IMR-90 (cell line): Measurements from ENCODE around the gene HSD17B7. TPM values are rescaled to one million over a fixed set of nuclear protein-coding genes. Genes with fewer than 3 reads are reported as not detected.
"Not testable (repeated sequence)": the region's sequence is repeated elsewhere in the genome, so short reads cannot be mapped to it uniquely, and the experiment has no call there.

Source experiments
- ATAC-seq: fragments of 200-7000 bp; cut with Tn5 transposase; 2 replicates; pipeline ENCODE4 v1.9.1; 2020; ENCODE audit warnings: low read depth, mild to moderate bottlenecking, moderate library complexity
- BruUV-seq: library from RNA; stranded (reverse); fragments of 400-500 nt; replicated peaks from 2 replicates; lab custom pipeline; 2021; lab: Mats Ljungman, UMichigan
- CTCF ChIA-PET: fragments of 300-600 bp; formaldehyde crosslinking; extraction: SDS; loops from one replicate; lab custom pipeline; 2021; ENCODE audit warnings: antibody characterized with exemption; lab: Yijun Ruan, JAX
- POLR2A ChIA-PET: fragments of 300-600 bp; sonication (Branson Sonifier 250); formaldehyde crosslinking; loops from one replicate; lab custom pipeline; 2022; ENCODE audit warnings: antibody characterized with exemption; ENCODE audit not compliant: unreplicated experiment; lab: Charles Lee
- DNase-seq: peaks from one replicate; pipeline ENCODE4 v3.0.0; 2013
- H2AFZ ChIP-seq: replicated peaks from 2 replicates; pipeline ENCODE3; 2013; ENCODE audit warnings: low read length, mild to moderate bottlenecking; ENCODE audit not compliant: poor library complexity
- H2AK5ac ChIP-seq: 2 replicates; pipeline ENCODE4 v1.6.1; 2013; ENCODE audit warnings: low read depth, low read length, inconsistent platforms
- H2AK9ac ChIP-seq: replicated peaks from 2 replicates; pipeline ENCODE3; 2013; ENCODE audit warnings: mild to moderate bottlenecking, low read depth, low read length, moderate library complexity; ENCODE audit not compliant: poor library complexity
- H2BK120ac ChIP-seq: 2 replicates; pipeline ENCODE4 v1.6.1; 2013; ENCODE audit warnings: low read depth, low read length, inconsistent platforms
- H2BK15ac ChIP-seq: 3 replicates; pipeline ENCODE4 v1.6.1; 2013; ENCODE audit warnings: low read depth, low read length, inconsistent platforms
- H2BK20ac ChIP-seq: 2 replicates; pipeline ENCODE4 v1.6.1; 2013; ENCODE audit warnings: low read depth, mild to moderate bottlenecking, inconsistent platforms, low read length, moderate library complexity
- H2BK5ac ChIP-seq: 2 replicates; pipeline ENCODE4 v1.6.1; 2013; ENCODE audit warnings: mild to moderate bottlenecking, low read depth, low read length, inconsistent platforms; ENCODE audit not compliant: poor library complexity, severe bottlenecking
- H3K14ac ChIP-seq: replicated peaks from 2 replicates; pipeline ENCODE4 v1.6.1; 2013; ENCODE audit warnings: low read depth, low read length, inconsistent platforms
- H3K18ac ChIP-seq: 2 replicates; pipeline ENCODE4 v1.6.1; 2013; ENCODE audit warnings: low read depth, low read length, control low read depth
- H3K23ac ChIP-seq: 2 replicates; pipeline ENCODE4 v1.6.1; 2013; ENCODE audit warnings: low read depth, low read length, inconsistent platforms
- H3K27ac ChIP-seq: 2 replicates; pipeline ENCODE4 v1.5.1; 2013; ENCODE audit warnings: mild to moderate bottlenecking, control low read depth, low read length; ENCODE audit not compliant: insufficient read depth
- H3K27me3 ChIP-seq: 2 replicates; pipeline ENCODE4 v1.6.1; 2013; ENCODE audit warnings: low read length; ENCODE audit not compliant: control insufficient read depth, insufficient read depth
- H3K36me3 ChIP-seq: 2 replicates; pipeline ENCODE4 v1.6.1; 2013; ENCODE audit warnings: low read length, mixed read lengths; ENCODE audit not compliant: control insufficient read depth, insufficient read depth
- H3K4ac ChIP-seq: 2 replicates; pipeline ENCODE4 v1.6.1; 2013; ENCODE audit warnings: low read depth, low read length, inconsistent platforms
- H3K4me1 ChIP-seq: 2 replicates; pipeline ENCODE4 v1.6.1; 2013; ENCODE audit warnings: low read length, mixed read lengths; ENCODE audit not compliant: control insufficient read depth, insufficient read depth
- H3K4me2 ChIP-seq: 2 replicates; pipeline ENCODE4 v1.6.1; 2013; ENCODE audit warnings: low read depth, mild to moderate bottlenecking, control low read depth, low read length, moderate library complexity
- H3K4me3 ChIP-seq: 2 replicates; pipeline ENCODE4 v1.5.1; 2013; ENCODE audit warnings: low read depth, mild to moderate bottlenecking, control low read depth, low read length, moderate library complexity; ENCODE audit not compliant: insufficient read depth
- H3K56ac ChIP-seq: 2 replicates; pipeline ENCODE4 v1.6.1; 2013; ENCODE audit warnings: low read length, inconsistent platforms; ENCODE audit not compliant: insufficient read depth; ENCODE audit errors: extremely low read depth
- H3K79me1 ChIP-seq, 2 experiments: 2 replicates each; pipeline ENCODE4 v1.6.1; 2013; ENCODE audit warnings: low read length in 2 of 2, inconsistent platforms in 1 of 2, low read depth in 1 of 2
- H3K9ac ChIP-seq: 2 replicates; pipeline ENCODE4 v1.6.1; 2013; ENCODE audit warnings: low read depth, low read length, control low read depth
- H3K9me1 ChIP-seq: 2 replicates; pipeline ENCODE4 v1.6.1; 2013; ENCODE audit warnings: low read length, inconsistent platforms; ENCODE audit not compliant: insufficient read depth
- H3K9me3 ChIP-seq: 2 replicates; pipeline ENCODE4 v1.6.1; 2013; ENCODE audit warnings: low read length; ENCODE audit not compliant: control insufficient read depth, insufficient read depth
- H4K20me1 ChIP-seq: 2 replicates; pipeline ENCODE4 v1.6.1; 2013; ENCODE audit warnings: low read length, inconsistent platforms; ENCODE audit not compliant: insufficient read depth
- H4K5ac ChIP-seq: 2 replicates; pipeline ENCODE4 v1.6.1; 2013; ENCODE audit warnings: mild to moderate bottlenecking, low read depth, low read length, control low read depth
- H4K8ac ChIP-seq, 2 experiments: 2 replicates each; pipeline ENCODE4 v1.6.1; 2013; ENCODE audit warnings: low read depth in 2 of 2, low read length in 2 of 2, control low read depth in 1 of 2, inconsistent platforms in 1 of 2
- H4K91ac ChIP-seq: 2 replicates; pipeline ENCODE4 v1.6.1; 2013; ENCODE audit warnings: low read depth, low read length, inconsistent platforms; ENCODE audit not compliant: insufficient read depth
- CHD1 ChIP-seq: IDR thresholded peaks from 2 replicates; pipeline ENCODE4 v1.6.1; 2012; ENCODE audit warnings: low read depth, low read length, improper control_type of control experiment
- SMC3 ChIP-seq: fragments of 150-350 bp; IDR thresholded peaks from 2 replicates; pipeline ENCODE4 v1.6.1; 2016; ENCODE audit warnings: low read depth, mild to moderate bottlenecking, antibody characterized with exemption, low read length, moderate library complexity
- WGBS, 2 experiments: methylation state at CpG; one replicate each; pipeline versions ENCODE4 v1.1.5 to v1.1.7; 2013; ENCODE audit warnings: missing lambda C conversion rate in 2 of 2; ENCODE audit not compliant: insufficient read length in 1 of 2; ENCODE audit errors: extremely low coverage in 2 of 2; 5-methylcytosine and 5-hydroxymethylcytosine counted together
- dilution Hi-C: fragments of 300-500 bp; cut with HindIII; formaldehyde crosslinking; loops from one replicate; pipeline ENCODE4 v1.14.3; 2018; ENCODE audit warnings: low sequenced_read_pairs; ENCODE audit not compliant: unreplicated experiment
- in situ Hi-C: fragments of 300-500 bp; cut with MboI; formaldehyde crosslinking; loops from 3 replicates; pipeline ENCODE4 v1.14.3; 2019; ENCODE audit warnings: low sequenced_read_pairs, inconsistent platforms, mixed read lengths
- intact Hi-C: fragments of 100-400 bp; cut with micrococcal nuclease; formaldehyde crosslinking; loops from 2 replicates; pipeline ENCODE4 v1.10.0; 2022
- polyA plus RNA-seq, 3 experiments: library from polyadenylated mRNA; depleted of rRNA; stranded (reverse); fragments of >200 nt; gene quantifications; 2 replicates each; pipeline ENCODE4 v1.2.3, GENCODE V29; 2012; ENCODE audit warnings: low replicate concordance in 1 of 3
- total RNA-seq: library from RNA; depleted of rRNA; stranded (reverse); fragments of >200 nt; gene quantifications from 2 replicates; pipeline ENCODE4 v1.2.3, GENCODE V29; 2012
- TF ChIP-seq, protein P1 (sequence below): conservative IDR thresholded peaks from 2 replicates; pipeline ENCODE4 v1.5.1; 2012; ENCODE audit warnings: mild to moderate bottlenecking, low read depth, low read length, improper control_type of control experiment
- TF ChIP-seq, protein P2 (sequence below): fragments of 150-350 bp; IDR thresholded peaks from 2 replicates; pipeline ENCODE4 v1.6.1; 2017; ENCODE audit warnings: mild to moderate bottlenecking, antibody characterized with exemption, low read length, low read depth

HSD17B7 gene
- total and polyA plus RNA-seq, 2 of the 4 experiments (the other 2 are of a cell fraction): 10.6 to 17.7 TPM

- intact Hi-C loops (no loop called here), in situ Hi-C loops (no loop called here), dilution Hi-C loops (no loop called here)
- Histone ChIP-seq H3K36me3 (peaks cover 17% of the 10 kb centered on the region), H4K8ac (no peak overlapping the region), H4K91ac (no peak overlapping the region), H3K9me1 (peaks cover 9% of the 10 kb centered on the region), H2BK5ac (no peak overlapping the region), H3K9me3 (peaks cover 2% of the 10 kb centered on the region; the same call in 1 of the 2 replicates), H3K56ac (no peak overlapping the region), H2AK5ac (no peak overlapping the region), H2BK120ac (no peak overlapping the region), H4K20me1 (peaks cover 19% of the 10 kb centered on the region; the same call in 1 of the 2 replicates), H3K4me3 (no peak overlapping the region), H2AK9ac (no peak overlapping the region), H3K18ac (peak overlapping the region; percentile 85), H2BK15ac (no peak overlapping the region), H2AFZ (no peak overlapping the region), H3K9ac (no peak overlapping the region), H3K27ac (peak overlapping the region; percentile 61; the same call in 1 of the 2 replicates), H3K4me1 (peaks cover 5% of the 10 kb centered on the region), H3K14ac (no peak overlapping the region), H3K4ac (no peak overlapping the region), H2BK20ac (no peak overlapping the region), H3K27me3 (no peaks in the 10 kb centered on the region), H3K4me2 (no peak overlapping the region), H3K23ac (no peak overlapping the region), H3K79me1 (peaks cover 18 to 38% of the 10 kb centered on the region in 2 experiments), H4K5ac (peak overlapping the region; percentile 87)
- ChIA-PET CTCF (no interaction called here), POLR2A (no interaction called here)
- TF ChIP-seq, protein P1, sequence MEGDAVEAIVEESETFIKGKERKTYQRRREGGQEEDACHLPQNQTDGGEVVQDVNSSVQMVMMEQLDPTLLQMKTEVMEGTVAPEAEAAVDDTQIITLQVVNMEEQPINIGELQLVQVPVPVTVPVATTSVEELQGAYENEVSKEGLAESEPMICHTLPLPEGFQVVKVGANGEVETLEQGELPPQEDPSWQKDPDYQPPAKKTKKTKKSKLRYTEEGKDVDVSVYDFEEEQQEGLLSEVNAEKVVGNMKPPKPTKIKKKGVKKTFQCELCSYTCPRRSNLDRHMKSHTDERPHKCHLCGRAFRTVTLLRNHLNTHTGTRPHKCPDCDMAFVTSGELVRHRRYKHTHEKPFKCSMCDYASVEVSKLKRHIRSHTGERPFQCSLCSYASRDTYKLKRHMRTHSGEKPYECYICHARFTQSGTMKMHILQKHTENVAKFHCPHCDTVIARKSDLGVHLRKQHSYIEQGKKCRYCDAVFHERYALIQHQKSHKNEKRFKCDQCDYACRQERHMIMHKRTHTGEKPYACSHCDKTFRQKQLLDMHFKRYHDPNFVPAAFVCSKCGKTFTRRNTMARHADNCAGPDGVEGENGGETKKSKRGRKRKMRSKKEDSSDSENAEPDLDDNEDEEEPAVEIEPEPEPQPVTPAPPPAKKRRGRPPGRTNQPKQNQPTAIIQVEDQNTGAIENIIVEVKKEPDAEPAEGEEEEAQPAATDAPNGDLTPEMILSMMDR: no peak
- TF ChIP-seq, protein P2, sequence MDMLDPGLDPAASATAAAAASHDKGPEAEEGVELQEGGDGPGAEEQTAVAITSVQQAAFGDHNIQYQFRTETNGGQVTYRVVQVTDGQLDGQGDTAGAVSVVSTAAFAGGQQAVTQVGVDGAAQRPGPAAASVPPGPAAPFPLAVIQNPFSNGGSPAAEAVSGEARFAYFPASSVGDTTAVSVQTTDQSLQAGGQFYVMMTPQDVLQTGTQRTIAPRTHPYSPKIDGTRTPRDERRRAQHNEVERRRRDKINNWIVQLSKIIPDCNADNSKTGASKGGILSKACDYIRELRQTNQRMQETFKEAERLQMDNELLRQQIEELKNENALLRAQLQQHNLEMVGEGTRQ: no peak
- TF ChIP-seq SMC3 (no peak), CHD1 (no peak)
- ATAC-seq: no peak
- no TSS peak for BruUV-seq
- DNase-seq: no peak
- WGBS, 2 experiments: no CpG with 5 or more reads among the region's 2 CpGs
These were observed 48.9 kb upstream of the HSD17B7 start for GRCh38 chr1:162741574-162741973.

- H4K5ac ChIP-seq, H3K9me3 ChIP-seq, in situ Hi-C loops, intact Hi-C loops, CTCF ChIA-PET, H4K91ac ChIP-seq, POLR2A ChIA-PET, H2AFZ ChIP-seq, H3K14ac ChIP-seq, H3K9ac ChIP-seq, H3K18ac ChIP-seq, H2BK5ac ChIP-seq, H2BK15ac ChIP-seq, H4K20me1 ChIP-seq, H3K56ac ChIP-seq, H2AK5ac ChIP-seq, H2BK20ac ChIP-seq, H3K4me1 ChIP-seq, H3K9me1 ChIP-seq, H3K4me2 ChIP-seq, H3K27ac ChIP-seq, DNase-seq, H3K27me3 ChIP-seq, dilution Hi-C loops, ATAC-seq, H3K4me3 ChIP-seq, H3K23ac ChIP-seq, H2BK120ac ChIP-seq, BruUV-seq, H3K4ac ChIP-seq, H4K8ac ChIP-seq, H2AK9ac ChIP-seq: not testable (repeated sequence)
- peaks cover 14 to 26% of the 10 kb centered on the region in 2 experiments for H3K79me1 ChIP-seq
- peaks cover 16% of the 10 kb centered on the region for H3K36me3 ChIP-seq
- WGBS, 2 experiments: 100% methylated on average over 3 of the region's 14 CpGs; no CpG with 5 or more reads in 1 of the 2 experiments
These were observed 44.1 kb upstream of the HSD17B7 start for GRCh38 chr1:162746264-162746942.
